Large intestine (tissue), 12 donors: Measurements from ENCODE around the gene FLRT3. TPM values are rescaled to one million over a fixed set of nuclear protein-coding genes. Genes with fewer than 3 reads are reported as not detected.

Experiments used
- DNase-seq, 2 donors: peaks; one replicate each; pipeline versions ENCODE4 v3.0.0 to v3.0.0-alpha.2; 2013
- H3K27ac ChIP-seq: one replicate; pipeline ENCODE4 v1.5.1; 2013; ENCODE audit warnings: low read length
- H3K27me3 ChIP-seq: 2 replicates; pipeline ENCODE4 v1.6.1; 2013; ENCODE audit warnings: low read length; ENCODE audit not compliant: control insufficient read depth, insufficient read depth
- H3K36me3 ChIP-seq: 2 replicates; pipeline ENCODE4 v1.6.1; 2013; ENCODE audit warnings: low read length; ENCODE audit not compliant: control insufficient read depth, insufficient read depth
- H3K4me1 ChIP-seq: one replicate; pipeline ENCODE4 v1.6.1; 2013; ENCODE audit warnings: low read length; ENCODE audit not compliant: control insufficient read depth, insufficient read depth
- H3K4me3 ChIP-seq: one replicate; pipeline ENCODE4 v1.5.1; 2013; ENCODE audit warnings: low read length
- H3K9me3 ChIP-seq: one replicate; pipeline ENCODE4 v1.6.1; 2013; ENCODE audit warnings: mild to moderate bottlenecking, low read depth, low read length, moderate library complexity; ENCODE audit not compliant: control insufficient read depth
- WGBS: methylation state at CpG from one replicate; pipeline ENCODE4 v1.1.5; 2013; ENCODE audit warnings: low lambda C conversion rate; ENCODE audit not compliant: insufficient coverage; 5-methylcytosine and 5-hydroxymethylcytosine counted together
- long read RNA-seq, 11 donors: transcript quantifications; one replicate each; lab custom pipeline, GENCODE V29; 2026
- polyA plus RNA-seq: library from polyadenylated mRNA; unstranded; fragments of 120-200 nt; gene quantifications from one replicate; pipeline ENCODE4 v1.2.1, GENCODE V29; 2013

Gene FLRT3
- 96.3 TPM for polyA plus RNA-seq
- long read RNA-seq, donor 1, full-length matches to known transcripts = 15 of 15 reads
- long read RNA-seq, donor 1, partial matches to known transcripts = 0 of 15 reads
- long read RNA-seq, donor 1, other reads (novel, unspliced or antisense) = 0 of 15 reads
- long read RNA-seq, donor 2, full-length matches to known transcripts = 18 of 18 reads
- long read RNA-seq, donor 2, partial matches to known transcripts = 0 of 18 reads
- long read RNA-seq, donor 2, other reads (novel, unspliced or antisense) = 0 of 18 reads
- long read RNA-seq, donor 3, full-length matches to known transcripts = 32 of 37 reads
- long read RNA-seq, donor 3, partial matches to known transcripts = 0 of 37 reads
- long read RNA-seq, donor 3, other reads (novel, unspliced or antisense) = 5 of 37 reads
- long read RNA-seq, donor 4, full-length matches to known transcripts = 2 of 2 reads
- long read RNA-seq, donor 4, partial matches to known transcripts = 0 of 2 reads
- long read RNA-seq, donor 4, other reads (novel, unspliced or antisense) = 0 of 2 reads
- long read RNA-seq, donor 5, full-length matches to known transcripts = 9 of 28 reads
- long read RNA-seq, donor 5, partial matches to known transcripts = 19 of 28 reads
- long read RNA-seq, donor 5, other reads (novel, unspliced or antisense) = 0 of 28 reads
- long read RNA-seq, donor 6, full-length matches to known transcripts = 27 of 27 reads
- long read RNA-seq, donor 6, partial matches to known transcripts = 0 of 27 reads
- long read RNA-seq, donor 6, other reads (novel, unspliced or antisense) = 0 of 27 reads
- long read RNA-seq, donor 7, full-length matches to known transcripts = 10 of 10 reads
- long read RNA-seq, donor 7, partial matches to known transcripts = 0 of 10 reads
- long read RNA-seq, donor 7, other reads (novel, unspliced or antisense) = 0 of 10 reads
- long read RNA-seq, donor 8, full-length matches to known transcripts = 31 of 38 reads
- long read RNA-seq, donor 8, partial matches to known transcripts = 0 of 38 reads
- long read RNA-seq, donor 8, other reads (novel, unspliced or antisense) = 7 of 38 reads
- long read RNA-seq, donor 9, full-length matches to known transcripts = 27 of 27 reads
- long read RNA-seq, donor 9, partial matches to known transcripts = 0 of 27 reads
- long read RNA-seq, donor 9, other reads (novel, unspliced or antisense) = 0 of 27 reads
- long read RNA-seq, donor 10, full-length matches to known transcripts = 40 of 46 reads
- long read RNA-seq, donor 10, partial matches to known transcripts = 6 of 46 reads
- long read RNA-seq, donor 10, other reads (novel, unspliced or antisense) = 0 of 46 reads
- long read RNA-seq, donor 11, full-length matches to known transcripts = 16 of 16 reads
- long read RNA-seq, donor 11, partial matches to known transcripts = 0 of 16 reads
- long read RNA-seq, donor 11, other reads (novel, unspliced or antisense) = 0 of 16 reads

- Histone ChIP-seq H3K4me3 (peak within 1 kb of the TSS; percentile 66), H3K36me3 (no peaks in the 10 kb centered on the region), H3K27ac (peak within 1 kb of the TSS; percentile 91), H3K27me3 (no peaks in the 10 kb centered on the region), H3K4me1 (peaks cover 10% of the 10 kb centered on the region), H3K9me3 (no peaks in the 10 kb centered on the region)
- DNase-seq = peak; percentile 97 to 98
- no CpG with 5 or more reads among the region's 12 CpGs for WGBS
Observed at GRCh38 chr20:14337400-14338171, at the start of gene FLRT3. TSS of gene FLRT3 (minus strand) at chr20:14337612. CDS start at chr20:14327506, 10,106 bp downstream.

- Histone ChIP-seq H3K36me3 (no peaks in the 10 kb centered on the region), H3K27me3 (no peaks in the 10 kb centered on the region), H3K4me3 (no peak overlapping the region), H3K9me3 (no peaks in the 10 kb centered on the region), H3K4me1 (no peaks in the 10 kb centered on the region), H3K27ac (no peak overlapping the region)
- DNase-seq = no peak
- WGBS = 90% methylated on average over 2 of the region's 4 CpGs
Observed at GRCh38 chr20:14386726-14387125, 49.3 kb upstream of the FLRT3 start.

- H3K4me3 ChIP-seq = no peak overlapping the region
- no peaks in the 10 kb centered on the region for H3K27me3 ChIP-seq
- DNase-seq = no peak
- 80% methylated on average over 1 of the region's 2 CpGs for WGBS
- H3K36me3 ChIP-seq = no peaks in the 10 kb centered on the region
- H3K9me3 ChIP-seq = no peaks in the 10 kb centered on the region
- H3K27ac ChIP-seq = no peak overlapping the region
- no peaks in the 10 kb centered on the region for H3K4me1 ChIP-seq
Observed at GRCh38 chr20:14385176-14385740, 47.8 kb upstream of the FLRT3 start.

- Histone ChIP-seq H3K4me3 (no peak overlapping the region), H3K9me3 (no peaks in the 10 kb centered on the region), H3K4me1 (no peaks in the 10 kb centered on the region), H3K27me3 (no peaks in the 10 kb centered on the region), H3K36me3 (no peaks in the 10 kb centered on the region), H3K27ac (no peak overlapping the region)
- no peak for DNase-seq
- WGBS = no CpG with 5 or more reads among the region's 1 CpG
Observed at GRCh38 chr20:14384416-14385175, 47.2 kb upstream of the FLRT3 start.

GRCh38 chr20:14383335-14383734, 45.9 kb upstream of the FLRT3 start:
- Histone ChIP-seq H3K27me3 (no peaks in the 10 kb centered on the region), H3K4me3 (no peak overlapping the region), H3K4me1 (peaks cover 5% of the 10 kb centered on the region), H3K36me3 (no peaks in the 10 kb centered on the region), H3K9me3 (no peaks in the 10 kb centered on the region), H3K27ac (no peak overlapping the region)
- no peak for DNase-seq
- WGBS = 82% methylated on average over 4 of the region's 5 CpGs

- peak; percentile 80 to 89 for DNase-seq
- H3K4me1 ChIP-seq = peaks cover 19% of the 10 kb centered on the region
- H3K36me3 ChIP-seq = no peaks in the 10 kb centered on the region
- H3K27me3 ChIP-seq = no peaks in the 10 kb centered on the region
- no peak overlapping the region for H3K4me3 ChIP-seq
- peak overlapping the region; percentile 13 for H3K27ac ChIP-seq
- no peaks in the 10 kb centered on the region for H3K9me3 ChIP-seq
Observed at GRCh38 chr20:14378326-14378725, 40.9 kb upstream of the FLRT3 start.

- no peaks in the 10 kb centered on the region for H3K9me3 ChIP-seq
- no peaks in the 10 kb centered on the region for H3K27me3 ChIP-seq
- H3K27ac ChIP-seq = no peak overlapping the region
- H3K4me1 ChIP-seq = peaks cover 19% of the 10 kb centered on the region
- no peaks in the 10 kb centered on the region for H3K36me3 ChIP-seq
- WGBS = 100% methylated on average over 1 of the region's 4 CpGs
- no peak overlapping the region for H3K4me3 ChIP-seq
- peak in 1 of 2 donors; percentile 7 for DNase-seq
Observed at GRCh38 chr20:14375416-14375985, 38.1 kb upstream of the FLRT3 start.

- Histone ChIP-seq H3K4me1 (peaks cover 19% of the 10 kb centered on the region), H3K27me3 (no peaks in the 10 kb centered on the region), H3K27ac (no peak overlapping the region), H3K36me3 (no peaks in the 10 kb centered on the region), H3K4me3 (no peak overlapping the region), H3K9me3 (no peaks in the 10 kb centered on the region)
- WGBS = 50% methylated on average over 1 of the region's 3 CpGs
- no peak for DNase-seq
Observed at GRCh38 chr20:14374196-14374595, 36.8 kb upstream of the FLRT3 start.
